ENCODE measurements around the gene F10. TPM values are rescaled to one million over a fixed set of nuclear protein-coding genes. Genes with fewer than 3 reads are reported as not detected.
"Not testable (repeated sequence)": the region's sequence is repeated elsewhere in the genome, so short reads cannot be mapped to it uniquely, and the experiment has no call there.

The F10 gene
- total RNA-seq, 2 experiments from 2014 or later = not detected

GRCh38 chr13:113099142-113099541, 23.5 kb upstream of the F10 start:
- Histone ChIP-seq H4K20me1 (ENCODE audit: insufficient read depth, low read length) (no peaks in the 10 kb centered on the region), H3K79me2 (ENCODE audit: insufficient read depth, low read depth, low read length) (no peaks in the 10 kb centered on the region), H3K9me2 (ENCODE audit: insufficient read depth, low read length) (no peaks in the 10 kb centered on the region), H3K4me2 (ENCODE audit: low read length) (no peak overlapping the region), H3K4me1 (ENCODE audit: insufficient read depth, low read length, poor library complexity, severe bottlenecking) (no peaks in the 10 kb centered on the region), H3K27ac (ENCODE audit: low read depth, low read length, poor library complexity, severe bottlenecking) (no peak overlapping the region), H3K4me3 (ENCODE audit: low read depth, low read length, poor library complexity, severe bottlenecking) (no peak overlapping the region), H3K9me3 (ENCODE audit: low read length) (no peaks in the 10 kb centered on the region), H3K36me3 (ENCODE audit: insufficient read depth, low read length) (no peaks in the 10 kb centered on the region), H2AFZ (ENCODE audit: low read length) (no peak overlapping the region)
- CTCF ChIA-PET (ENCODE audit: unreplicated experiment) = no interaction called here
- TF ChIP-seq EZH2phosphoT487 (IDR thresholded peaks at IDR 0.05; ENCODE audit: borderline replicate concordance, low read depth, low read length) = no peak
- no peak for TF ChIP-seq CTCF (conservative IDR thresholded peaks at IDR 0.05; ENCODE audit: low read length)
- POLR2A ChIA-PET = interaction anchor here (0.6 kb wide), 1 partner anchor 55 kb away, joined by 3 read pairs; no protein-coding TSS in a partner anchor
- intact Hi-C loops (cut with micrococcal nuclease; ENCODE audit: unreplicated experiment) = no loop called here
- no peak for DNase-seq (ENCODE audit: low spot score)
- no TSS peak for BruUV-seq (replicated peaks)

- H3K4me1 ChIP-seq (ENCODE audit: insufficient read depth, low read length, poor library complexity, severe bottlenecking); H3K36me3 ChIP-seq (ENCODE audit: insufficient read depth, low read length); DNase-seq (ENCODE audit: low spot score); H2AFZ ChIP-seq (ENCODE audit: low read length); intact Hi-C loops (cut with micrococcal nuclease; ENCODE audit: unreplicated experiment); H3K79me2 ChIP-seq (ENCODE audit: insufficient read depth, low read depth, low read length); H3K9me2 ChIP-seq (ENCODE audit: insufficient read depth, low read length); H3K27ac ChIP-seq (ENCODE audit: low read depth, low read length, poor library complexity, severe bottlenecking); H4K20me1 ChIP-seq (ENCODE audit: insufficient read depth, low read length); CTCF ChIA-PET (ENCODE audit: unreplicated experiment); H3K4me3 ChIP-seq (ENCODE audit: low read depth, low read length, poor library complexity, severe bottlenecking); POLR2A ChIA-PET; BruUV-seq (replicated peaks); H3K9me3 ChIP-seq (ENCODE audit: low read length); H3K4me2 ChIP-seq (ENCODE audit: low read length): not testable (repeated sequence)
Observed at GRCh38 chr13:113102302-113102701, 20.3 kb upstream of the F10 start.

GRCh38 chr13:113102727-113103126, 19.9 kb upstream of the F10 start:
- no peaks in the 10 kb centered on the region for H4K20me1 ChIP-seq (ENCODE audit: insufficient read depth, low read length)
- H2AFZ ChIP-seq (ENCODE audit: low read length) = no peak overlapping the region
- CTCF ChIA-PET (ENCODE audit: unreplicated experiment) = no interaction called here
- H3K4me2 ChIP-seq (ENCODE audit: low read length) = no peak overlapping the region
- H3K9me2 ChIP-seq (ENCODE audit: insufficient read depth, low read length) = no peaks in the 10 kb centered on the region
- H3K27ac ChIP-seq (ENCODE audit: low read depth, low read length, poor library complexity, severe bottlenecking) = no peak overlapping the region
- TF ChIP-seq CTCF (conservative IDR thresholded peaks at IDR 0.05; ENCODE audit: low read length) = no peak
- TF ChIP-seq EZH2phosphoT487 (IDR thresholded peaks at IDR 0.05; ENCODE audit: borderline replicate concordance, low read depth, low read length) = no peak
- no peaks in the 10 kb centered on the region for H3K79me2 ChIP-seq (ENCODE audit: insufficient read depth, low read depth, low read length)
- no peaks in the 10 kb centered on the region for H3K36me3 ChIP-seq (ENCODE audit: insufficient read depth, low read length)
- intact Hi-C loops (cut with micrococcal nuclease; ENCODE audit: unreplicated experiment) = no loop called here
- H3K9me3 ChIP-seq (ENCODE audit: low read length) = no peaks in the 10 kb centered on the region
- no peaks in the 10 kb centered on the region for H3K4me1 ChIP-seq (ENCODE audit: insufficient read depth, low read length, poor library complexity, severe bottlenecking)
- POLR2A ChIA-PET = no interaction called here
- no peak overlapping the region for H3K4me3 ChIP-seq (ENCODE audit: low read depth, low read length, poor library complexity, severe bottlenecking)
- no peak for DNase-seq (ENCODE audit: low spot score)
- BruUV-seq (replicated peaks) = no TSS peak

Data from OCI-LY7 (cell line).